H1 (cell line): Measurements from ENCODE around the gene BROX. TPM values are rescaled to one million over a fixed set of nuclear protein-coding genes. Genes with fewer than 3 reads are reported as not detected.

Experiments
- CTCF ChIA-PET: fragments of 300-600 bp; sonication (Branson Sonifier 250); formaldehyde crosslinking; loops from one replicate; lab custom pipeline; 2021; ENCODE audit not compliant: partially characterized antibody; lab: Charles Lee
- POLR2A ChIA-PET: fragments of 300-600 bp; sonication (Branson Sonifier 250); formaldehyde crosslinking; loops from one replicate; lab custom pipeline; 2021; ENCODE audit warnings: inconsistent platforms; ENCODE audit not compliant: partially characterized antibody; lab: Charles Lee
- DNase-seq, 2 experiments: peaks; one replicate each; pipeline versions ENCODE4 v3.0.0 to v3.0.0-alpha.2; 2010 to 2022; ENCODE audit warnings: low spot score in 2 of 2, low read depth in 1 of 2, mixed read lengths in 1 of 2
- FAIRE-seq: peaks from 2 replicates; lab custom pipeline; 2011; peaks lifted over from hg19 to GRCh38; lab: Jason Lieb, UNC
- H2AFZ ChIP-seq: 2 replicates; pipeline ENCODE4 v1.8.1; 2012; ENCODE audit warnings: low read length, inconsistent platforms
- H2AK5ac ChIP-seq: 2 replicates; pipeline ENCODE4 v1.6.1; 2013; ENCODE audit warnings: low read depth, low read length
- H2BK120ac ChIP-seq: replicated peaks from 2 replicates; pipeline ENCODE3; 2013; ENCODE audit warnings: low read depth, low read length, inconsistent platforms
- H2BK12ac ChIP-seq: 2 replicates; pipeline ENCODE4 v1.6.1; 2013; ENCODE audit warnings: low read depth, low read length
- H2BK15ac ChIP-seq: 2 replicates; pipeline ENCODE4 v1.6.1; 2013; ENCODE audit warnings: low read length
- H2BK20ac ChIP-seq: 2 replicates; pipeline ENCODE4 v1.6.1; 2013; ENCODE audit warnings: low read length
- H2BK5ac ChIP-seq: 2 replicates; pipeline ENCODE4 v1.6.1; 2013; ENCODE audit warnings: low read depth, low read length
- H3K14ac ChIP-seq: 2 replicates; pipeline ENCODE4 v1.6.1; 2013; ENCODE audit warnings: inconsistent platforms; ENCODE audit not compliant: insufficient read length
- H3K18ac ChIP-seq: 2 replicates; pipeline ENCODE4 v1.6.1; 2013; ENCODE audit warnings: low read length; ENCODE audit errors: extremely low read depth
- H3K23ac ChIP-seq: 2 replicates; pipeline ENCODE4 v1.6.1; 2013; ENCODE audit warnings: inconsistent platforms; ENCODE audit not compliant: insufficient read length
- H3K23me2 ChIP-seq: 2 replicates; pipeline ENCODE4 v1.6.1; 2013; ENCODE audit warnings: low read depth, low read length
- H3K27ac ChIP-seq: 2 replicates; pipeline ENCODE4 v1.6.1; 2011; ENCODE audit warnings: low read depth, low read length, inconsistent platforms
- H3K27me3 ChIP-seq, 4 experiments: replicated peaks in 1 of 4; 1 replicate in 1 of 4; 2 replicates in 3 of 4; pipeline versions ENCODE4 v1.6.1 to v1.8.1; 2011 to 2013; ENCODE audit warnings: low read length in 3 of 4, mild to moderate bottlenecking in 3 of 4, inconsistent platforms in 2 of 4, mixed read lengths in 2 of 4, moderate library complexity in 1 of 4; ENCODE audit not compliant: control insufficient read depth in 3 of 4, insufficient read depth in 3 of 4; ENCODE audit errors: extremely low read depth in 1 of 4
- H3K36me3 ChIP-seq, 4 experiments: 2 replicates each; pipeline versions ENCODE4 v1.6.1 to v1.8.1; 2011 to 2013; ENCODE audit warnings: mild to moderate bottlenecking in 4 of 4, low read length in 3 of 4, moderate library complexity in 2 of 4, control low read depth in 1 of 4, inconsistent platforms in 1 of 4; ENCODE audit not compliant: insufficient read depth in 4 of 4, control insufficient read depth in 2 of 4
- H3K4ac ChIP-seq: replicated peaks from 2 replicates; pipeline ENCODE3; 2013; ENCODE audit warnings: low read length, low read depth, mixed read lengths, inconsistent platforms; ENCODE audit not compliant: insufficient read length
- H3K4me1 ChIP-seq, 4 experiments: replicated peaks in 1 of 4; 1 replicate in 1 of 4; 2 replicates in 3 of 4; pipeline versions ENCODE4 v1.6.1 to v1.8.1; 2011 to 2013; ENCODE audit warnings: low read length in 3 of 4, inconsistent platforms in 2 of 4, mixed read lengths in 1 of 4; ENCODE audit not compliant: insufficient read depth in 4 of 4, control insufficient read depth in 3 of 4
- H3K4me2 ChIP-seq, 2 experiments: 2 replicates each; pipeline versions ENCODE4 v1.6.1 to v1.8.1; 2011 to 2013; ENCODE audit warnings: low read depth in 2 of 2, low read length in 2 of 2, control low read depth in 1 of 2, inconsistent platforms in 1 of 2, mild to moderate bottlenecking in 1 of 2; ENCODE audit not compliant: insufficient read depth in 1 of 2
- H3K4me3 ChIP-seq, 4 experiments: fragments of 200-600, 300-600 bp in 1 of 4; sonication (generic), shearing (Covaris generic), sonication (Bioruptor Twin) in 1 of 4; 2 replicates each; pipeline versions ENCODE4 v1.5.1 to v1.8.1; 2011 to 2016; ENCODE audit warnings: low read length in 4 of 4, low read depth in 3 of 4, control low read depth in 2 of 4, inconsistent platforms in 2 of 4, mild to moderate bottlenecking in 2 of 4, mixed read lengths in 1 of 4, moderate library complexity in 1 of 4; ENCODE audit not compliant: insufficient read depth in 2 of 4; ENCODE audit errors: extremely low read depth in 1 of 4
- H3K56ac ChIP-seq: replicated peaks from 2 replicates; pipeline ENCODE3; 2013; ENCODE audit warnings: low read depth, mild to moderate bottlenecking, mixed read lengths, low read length, inconsistent platforms; ENCODE audit not compliant: insufficient read length
- H3K79me1 ChIP-seq: 2 replicates; pipeline ENCODE4 v1.6.1; 2013; ENCODE audit warnings: low read depth, low read length, control low read depth
- H3K79me2 ChIP-seq, 2 experiments: 2 replicates each; pipeline versions ENCODE4 v1.6.1 to v1.8.1; 2012 to 2013; ENCODE audit warnings: low read length in 2 of 2, mild to moderate bottlenecking in 2 of 2, inconsistent platforms in 1 of 2; ENCODE audit not compliant: insufficient read depth in 2 of 2, control insufficient read depth in 1 of 2
- H3K9ac ChIP-seq, 4 experiments: replicated peaks in 1 of 4; 1 replicate in 1 of 4; 2 replicates in 3 of 4; pipeline versions ENCODE4 v1.6.1 to v1.8.1; 2011 to 2013; ENCODE audit warnings: low read depth in 3 of 4, low read length in 3 of 4, control low read depth in 2 of 4, mild to moderate bottlenecking in 2 of 4, moderate library complexity in 2 of 4, inconsistent platforms in 1 of 4; ENCODE audit errors: extremely low read depth in 1 of 4
- H3K9me3 ChIP-seq, 2 experiments: 2 replicates each; pipeline versions ENCODE4 v1.6.1 to v1.8.1; 2012 to 2013; ENCODE audit warnings: mild to moderate bottlenecking in 2 of 2, moderate library complexity in 2 of 2, control low read depth in 1 of 2, inconsistent platforms in 1 of 2, low read depth in 1 of 2, low read length in 1 of 2, mixed read lengths in 1 of 2; ENCODE audit not compliant: insufficient read depth in 2 of 2
- H4K20me1 ChIP-seq, 2 experiments: replicated peaks in 1 of 2; 2 replicates each; pipeline versions ENCODE3 to v1.8.1; 2011 to 2013; ENCODE audit warnings: inconsistent platforms in 2 of 2, low read length in 2 of 2, mild to moderate bottlenecking in 1 of 2; ENCODE audit not compliant: insufficient read depth in 2 of 2, control insufficient read depth in 1 of 2
- H4K5ac ChIP-seq: 2 replicates; pipeline ENCODE4 v1.6.1; 2013; ENCODE audit warnings: low read length, low read depth, mixed read lengths, inconsistent platforms; ENCODE audit not compliant: insufficient read length
- H4K8ac ChIP-seq: 2 replicates; pipeline ENCODE4 v1.8.0; 2013; ENCODE audit warnings: mild to moderate bottlenecking, moderate library complexity, low read length, inconsistent platforms; ENCODE audit not compliant: insufficient read depth; ENCODE audit errors: extremely low read depth
- H4K91ac ChIP-seq: replicated peaks from 2 replicates; pipeline ENCODE3; 2013; ENCODE audit warnings: low read length, mixed read lengths, inconsistent platforms; ENCODE audit not compliant: insufficient read length
- BCL11A ChIP-seq, 2 experiments: IDR thresholded peaks; one replicate each; pipeline ENCODE4 v1.6.1; 2011; ENCODE audit warnings: low read depth in 2 of 2, low read length in 2 of 2, mild to moderate bottlenecking in 2 of 2
- EP300 ChIP-seq, 2 experiments: IDR thresholded peaks; 1 replicate in 1 of 2; 2 replicates in 1 of 2; pipeline ENCODE4 v1.6.1; 2011 to 2012; ENCODE audit warnings: low read depth in 2 of 2, low read length in 2 of 2, mild to moderate bottlenecking in 2 of 2, borderline replicate concordance in 1 of 2, inconsistent platforms in 1 of 2, moderate library complexity in 1 of 2
- KDM4A ChIP-seq: IDR thresholded peaks from one replicate; pipeline ENCODE4 v1.7.1; 2012; ENCODE audit warnings: low read depth, mild to moderate bottlenecking, moderate library complexity, low read length, inconsistent platforms; ENCODE audit not compliant: severe bottlenecking
- NRF1 ChIP-seq: IDR thresholded peaks from 2 replicates; pipeline ENCODE4 v1.6.1; 2011; ENCODE audit warnings: mild to moderate bottlenecking, low read depth, low read length, improper control_type of control experiment
- POLR2A ChIP-seq, 2 experiments: IDR thresholded peaks; 1 replicate in 1 of 2; 2 replicates in 1 of 2; pipeline ENCODE4 v1.6.1; 2011; ENCODE audit warnings: low read depth in 2 of 2, low read length in 2 of 2, mild to moderate bottlenecking in 2 of 2; ENCODE audit errors: control extremely low read depth in 1 of 2
- RBBP5 ChIP-seq: IDR thresholded peaks from 2 replicates; pipeline ENCODE4 v1.7.1; 2012; ENCODE audit warnings: low read depth, mild to moderate bottlenecking, inconsistent platforms, low read length, moderate library complexity, borderline replicate concordance
- RNF2 ChIP-seq: fragments of 200-900, 300-1000 bp; sonication (generic); IDR thresholded peaks from 2 replicates; pipeline ENCODE4 v1.7.1; 2016; ENCODE audit warnings: borderline replicate concordance, low read depth, mild to moderate bottlenecking, antibody characterized with exemption, low read length; ENCODE audit not compliant: poor library complexity, severe bottlenecking; ENCODE audit errors: missing control alignments
- SAP30 ChIP-seq: fragments of 300-600 bp; sonication (generic); IDR thresholded peaks from 2 replicates; pipeline ENCODE4 v1.7.1; 2012; ENCODE audit warnings: low read length, moderate library complexity, mild to moderate bottlenecking, inconsistent platforms; ENCODE audit not compliant: insufficient read depth, insufficient replicate concordance
- SUZ12 ChIP-seq: fragments of 200-600 bp; sonication (generic); IDR thresholded peaks from 2 replicates; pipeline ENCODE4 v1.6.1; 2012; ENCODE audit warnings: mild to moderate bottlenecking, inconsistent platforms, low read length, moderate library complexity, mixed read lengths
- TAF1 ChIP-seq: IDR thresholded peaks from 2 replicates; pipeline ENCODE4 v1.6.1; 2011; ENCODE audit warnings: mild to moderate bottlenecking, low read depth, low read length
- WGBS, 2 experiments: shearing (Covaris generic) in 1 of 2; methylation state at CpG; one replicate each; pipeline versions ENCODE4 v1.1.6 to v1.1.7; 2013 to 2015; ENCODE audit warnings: low lambda C conversion rate in 2 of 2, mixed read lengths in 2 of 2, inconsistent platforms in 1 of 2, low coverage in 1 of 2, missing lambda C conversion rate in 1 of 2; ENCODE audit not compliant: insufficient replicate concordance in 2 of 2, insufficient coverage in 1 of 2, insufficient read length in 1 of 2; ENCODE audit errors: extremely low coverage in 1 of 2, missing lambda C conversion rate in 1 of 2; 5-methylcytosine and 5-hydroxymethylcytosine counted together
- polyA plus RNA-seq, 7 experiments: library from polyadenylated mRNA; depleted of rRNA in 3 of 7; stranded (reverse) in 5 of 7; unstranded in 2 of 7; fragments of >200 nt in 5 of 7; fragments of 200-250 nt in 2 of 7; gene quantifications; 1 replicate in 5 of 7; 2 replicates in 1 of 7; 4 replicates in 1 of 7; pipeline versions ENCODE4 v1.2.1 to v1.2.3, GENCODE V29; 2011 to 2013; ENCODE audit warnings: missing spikeins in 2 of 7, mixed read lengths in 2 of 7
- total RNA-seq: library from RNA; stranded (reverse); fragmentation: NEBNext Ultra II Directional; extraction: Animal tissue kit (Norgen Biotek cat#: 25700); gene quantifications from 2 replicates; pipeline ENCODE4 v1.2.1, GENCODE V29; 2021

Gene BROX
- total and polyA plus RNA-seq, 2 of the 8 experiments (the other 6 are each of a cell fraction or from before 2014, with no cell fraction given) = 3.8 to 26.7 TPM

- no peaks in the 10 kb centered on the region for H3K27me3 ChIP-seq
- peak overlapping the region; percentile 55 to 94 (median 78) for H3K9ac ChIP-seq
- no peak overlapping the region for H3K4ac ChIP-seq
- H2AK5ac ChIP-seq = no peak overlapping the region
- H3K14ac ChIP-seq = no peak overlapping the region
- H3K18ac ChIP-seq = peak overlapping the region; percentile 78
- no peaks in the 10 kb centered on the region for H3K9me3 ChIP-seq
- H2AFZ ChIP-seq = peak overlapping the region; percentile 84
- peak overlapping the region; percentile 88 for H2BK15ac ChIP-seq
- H4K5ac ChIP-seq = peak overlapping the region; percentile 85
- H3K79me1 ChIP-seq = peaks cover 3% of the 10 kb centered on the region
- H2BK20ac ChIP-seq = no peak overlapping the region
- DNase-seq = peak in 1 of 2 experiments; percentile 66
- peaks cover 6% of the 10 kb centered on the region for H3K23me2 ChIP-seq
- peak overlapping the region; percentile 96 for H4K8ac ChIP-seq
- H3K56ac ChIP-seq = peak overlapping the region; percentile 5
- peak overlapping the region; percentile 58 for H4K91ac ChIP-seq
- H3K79me2 ChIP-seq = peaks cover 5 to 55% of the 10 kb centered on the region in 2 experiments; a peak in 3 of 4 replicates
- no peaks in the 10 kb centered on the region for H3K4me1 ChIP-seq
- ChIA-PET CTCF (interaction anchor here (1.3 to 1.7 kb wide), 2 partner anchors 67 to 418 kb away, joined by 3 to 4 read pairs; no protein-coding TSS in a partner anchor), POLR2A (interaction anchor here (0.8 to 1.0 kb wide), 2 partner anchors 122 to 418 kb away, joined by 3 to 4 read pairs; partner anchors contain the start of gene TAF1A)
- peaks cover 0 to 4% (median 2%) of the 10 kb centered on the region in 4 experiments; a peak in 2 of 8 replicates for H3K36me3 ChIP-seq
- no peak overlapping the region for H2BK120ac ChIP-seq
- peak overlapping the region; percentile 6; the same call in 1 of the 2 replicates for H2BK5ac ChIP-seq
- peak overlapping the region; percentile 82 to 91 for H3K4me2 ChIP-seq
- 1% methylated on average over 37 of the region's 42 CpGs; no CpG with 5 or more reads in 1 of the 2 experiments for WGBS, 2 experiments
- no peak overlapping the region for H3K23ac ChIP-seq
- no peak for FAIRE-seq
- H4K20me1 ChIP-seq = no peaks in the 10 kb centered on the region
- H3K4me3 ChIP-seq = peak overlapping the region; percentile 76 to 99 (median 94)
- 0 out of 2 replicates have a peak overlapping the region, but pooled peaks have one; percentile 7 for H2BK12ac ChIP-seq
- H3K27ac ChIP-seq = peak overlapping the region; percentile 54
- TF ChIP-seq BCL11A (IDR thresholded peaks at IDR 0.05; ENCODE audit: low read depth in 2 of 2, low read length in 2 of 2) (no peak), RBBP5 (0 out of 2 replicates have a peak, but pooled peaks have one; percentile 19), NRF1 (no peak), KDM4A (peak; percentile 64), TAF1 (no peak), POLR2A (IDR thresholded peaks at IDR 0.05; ENCODE audit: control extremely low read depth in 1 of 2, low read depth in 2 of 2, low read length in 2 of 2) (no peak; a peak in 1 of 3 replicates), EP300 (IDR thresholded peaks at IDR 0.05; ENCODE audit: borderline replicate concordance in 1 of 2, low read depth in 2 of 2, low read length in 2 of 2) (no peak), RNF2 (no peak), SUZ12 (no peak), SAP30 (peak; percentile 45)
Observed at GRCh38 chr1:222711319-222712252, 778 bp upstream of the BROX start.
